Heart right ventricle (tissue), 16 donors: ENCODE data around the gene AGPAT4. TPM values are rescaled to one million over a fixed set of nuclear protein-coding genes. Genes with fewer than 3 reads are reported as not detected.

Source experiments
- ATAC-seq, 8 donors: fragments of 200-7000 bp; cut with Tn5 transposase; one replicate each; pipeline ENCODE4 v1.9.1; 2020; ENCODE audit warnings: mild to moderate bottlenecking in 8 of 8, moderate library complexity in 8 of 8, moderate number of reproducible peaks in 1 of 8
- DNase-seq, 2 donors: peaks; one replicate each; pipeline ENCODE4 v3.0.0-alpha.2; 2020
- H3K27ac ChIP-seq, 10 donors: fragments of 200-600 bp; sonication (generic) in 2 of 10; one replicate each; pipeline versions ENCODE4 v1.5.0 to v1.8.0; 2020 to 2022; ENCODE audit warnings: mild to moderate bottlenecking in 3 of 10
- H3K27me3 ChIP-seq, 7 donors: fragments of 200-600 bp; one replicate each; pipeline ENCODE4 v1.8.0; 2021 to 2022; ENCODE audit warnings: mild to moderate bottlenecking in 2 of 7
- H3K36me3 ChIP-seq, 9 donors: fragments of 200-600 bp; sonication (generic) in 1 of 9; one replicate each; pipeline versions ENCODE4 v1.5.0 to v1.8.0; 2020 to 2022; ENCODE audit warnings: mild to moderate bottlenecking in 2 of 9
- H3K4me1 ChIP-seq, 9 donors: fragments of 200-600 bp; sonication (generic) in 1 of 9; one replicate each; pipeline versions ENCODE4 v1.5.0 to v1.8.0; 2020 to 2022; ENCODE audit warnings: mild to moderate bottlenecking in 4 of 9
- H3K4me3 ChIP-seq, 10 donors: fragments of 200-600 bp; sonication (generic) in 2 of 10; one replicate each; pipeline versions ENCODE4 v1.5.0 to v1.8.0; 2020 to 2022; ENCODE audit warnings: mild to moderate bottlenecking in 7 of 10, moderate library complexity in 2 of 10
- H3K9me3 ChIP-seq, 11 donors: fragments of 200-600 bp in 10 of 11; sonication (generic) in 2 of 11; one replicate each; pipeline versions ENCODE4 v1.5.0 to v1.8.0; 2013 to 2022; ENCODE audit warnings: mild to moderate bottlenecking in 2 of 11, control low read depth in 1 of 11, moderate library complexity in 1 of 11
- CTCF ChIP-seq, 9 donors: fragments of 200-600 bp; sonication (generic) in 2 of 9; IDR thresholded peaks; one replicate each; pipeline versions ENCODE4 v1.5.0 to v1.8.0; 2021 to 2022; ENCODE audit warnings: antibody characterized with exemption in 9 of 9, mild to moderate bottlenecking in 5 of 9, moderate library complexity in 1 of 9
- WGBS, 2 donors: extraction: QIAGEN DNeasy Blood & Tissue Kit; methylation state at CpG; one replicate each; pipeline ENCODE4 v1.1.7; 2013; ENCODE audit warnings: inconsistent platforms in 1 of 2; 5-methylcytosine and 5-hydroxymethylcytosine counted together
- intact Hi-C, 10 donors: fragments of 100-400 bp; cut with DNase I; formaldehyde crosslinking; loops; one replicate each; pipeline versions ENCODE4 v1.11.1 to v1.14.2; 2022
- polyA plus RNA-seq, 2 donors: library from polyadenylated mRNA; stranded (reverse); fragments of 200-250 nt; gene quantifications; one replicate each; pipeline ENCODE4 v1.2.3, GENCODE V29; 2013
- total RNA-seq, 10 donors: library from RNA; stranded (reverse); fragmentation: NEBNext Ultra II Directional in 3 of 10; extraction: Animal tissue kit (Norgen Biotek cat#: 25700) in 3 of 10; gene quantifications; one replicate each; pipeline versions ENCODE4 v1.2.1 to v1.2.4, GENCODE V29; 2021 to 2023
- donor health status: Arrhythmogenic right ventricular cardiomyopathy.
- donor health status: ischemic (EF 13 %, LVEDD 7.1; RV severe dilation, severe dysfunction).
- donor health status: healthy with polysubstance abuse.
- donor health status: DM: no; HTN: yes; CAD: no.
- donor health status: DM: no; HTN: no; CAD: no.
- donor health status: ischemic (EF 25% LVEDD 6.9; RV normal size, moderate dysfunction).
- donor health status: ischemic (EF 25% LVEDD 5.7; RV mildly dilated, moderate dysfunction).
- donor health status: healthy.
- donor health status: DM: yes; HTN: yes; CAD: no.
- donor health status: Ischemic cardiomyopathy.
- donor health status: ischemic (EF 35%, LVEDD 5.7; RV mildly dilated, moderate dysfunction).
- donor health status: nonischemic (EF 11% LVEDD 7.7; RV severe dilation, severe dysfunction).
- donor health status: DM: yes; HTN: yes; CAD: no.
- donor health status: PGD.
- donor health status: ischemic (EF 29% LVEDD 5.4; RV normal size, mild dysfunction).
- donor health status: nonischemic (EF 23%, LVEDD 6.1; RV moderate dilation, normal function).

Gene AGPAT4
- total and polyA plus RNA-seq, 12 donors, result 1.2 to 3.8 (median 1.6) TPM

DNA sequence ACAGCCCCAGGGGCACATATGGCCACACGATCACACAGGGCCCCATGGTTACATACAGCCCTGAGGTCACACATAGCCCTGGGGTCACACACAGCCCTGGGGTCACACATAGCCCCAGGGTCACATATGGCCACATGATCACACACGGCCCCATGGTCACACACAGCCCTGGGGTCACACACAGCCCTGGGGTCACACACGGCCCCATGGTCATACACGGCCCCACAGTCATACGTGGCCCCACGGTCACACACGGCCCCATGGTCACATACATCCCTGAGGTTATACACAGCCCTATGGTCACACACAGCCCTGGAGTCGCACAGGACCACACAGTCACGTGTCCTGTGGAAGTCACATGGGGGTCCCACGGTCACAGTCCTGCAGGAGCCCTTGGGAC, 120.1 kb downstream of the AGPAT4 start:
- Histone ChIP-seq H3K36me3 (peaks cover 0 to 40% (median 0%) of the 10 kb centered on the region in 9 donors), H3K27ac (no peak overlapping the region), H3K9me3 (peaks cover 0 to 16% (median 0%) of the 10 kb centered on the region in 11 donors), H3K4me3 (no peak overlapping the region), H3K27me3 (no peaks in the 10 kb centered on the region), H3K4me1 (peaks cover 0 to 6% (median 0%) of the 10 kb centered on the region in 9 donors)
- DNase-seq (no peak), ATAC-seq (peak in 3 of 8 donors; percentile 21 to 50 (median 23))
- WGBS, 2 donors, result 95 to 96% methylated on average over 10 of the region's 10 CpGs
- intact Hi-C loops, result loop anchor here in 8 of 10 donors (5.0 to 10.0 kb wide), 2 partner anchors 219 to 221 kb away; no protein-coding TSS in a partner anchor
- no peak for TF ChIP-seq CTCF (IDR thresholded peaks at IDR 0.05)

- TF ChIP-seq CTCF (IDR thresholded peaks at IDR 0.05), result peak in 8 of 9 donors; percentile 10 to 58 (median 46)
- Histone ChIP-seq H3K27me3 (no peaks in the 10 kb centered on the region), H3K4me3 (no peak overlapping the region), H3K9me3 (peaks cover 0 to 16% (median 0%) of the 10 kb centered on the region in 11 donors), H3K27ac (no peak overlapping the region), H3K36me3 (peaks cover 0 to 45% (median 0%) of the 10 kb centered on the region in 9 donors), H3K4me1 (peaks cover 0 to 6% (median 0%) of the 10 kb centered on the region in 9 donors)
- intact Hi-C loops, result loop anchor here in 8 of 10 donors (5.0 to 10.0 kb wide), 2 partner anchors 219 to 222 kb away; no protein-coding TSS in a partner anchor
- WGBS, 2 donors, result 93 to 95% methylated on average over 18 of the region's 18 CpGs
- peak in 7 of 8 donors; percentile 20 to 58 (median 44) for ATAC-seq
- no peak for DNase-seq
Measured at GRCh38 chr6:161152907-161153662, 120.8 kb downstream of the AGPAT4 start.

- Histone ChIP-seq H3K4me1 (peaks cover 0 to 6% (median 0%) of the 10 kb centered on the region in 9 donors), H3K27ac (no peak overlapping the region), H3K4me3 (no peak overlapping the region), H3K27me3 (no peaks in the 10 kb centered on the region), H3K9me3 (peaks cover 0 to 10% (median 0%) of the 10 kb centered on the region in 11 donors), H3K36me3 (peaks cover 0 to 45% (median 0%) of the 10 kb centered on the region in 9 donors)
- 85 to 87% methylated on average over 9 of the region's 9 CpGs for WGBS, 2 donors
- DNase-seq, result no peak
- TF ChIP-seq CTCF (IDR thresholded peaks at IDR 0.05), result no peak
- no peak for ATAC-seq
- intact Hi-C loops, result loop anchor here in 8 of 10 donors (5.0 to 10.0 kb wide), 2 partner anchors 220 to 222 kb away; no protein-coding TSS in a partner anchor
Measured at GRCh38 chr6:161152527-161152862, 121.4 kb downstream of the AGPAT4 start.

DNA sequence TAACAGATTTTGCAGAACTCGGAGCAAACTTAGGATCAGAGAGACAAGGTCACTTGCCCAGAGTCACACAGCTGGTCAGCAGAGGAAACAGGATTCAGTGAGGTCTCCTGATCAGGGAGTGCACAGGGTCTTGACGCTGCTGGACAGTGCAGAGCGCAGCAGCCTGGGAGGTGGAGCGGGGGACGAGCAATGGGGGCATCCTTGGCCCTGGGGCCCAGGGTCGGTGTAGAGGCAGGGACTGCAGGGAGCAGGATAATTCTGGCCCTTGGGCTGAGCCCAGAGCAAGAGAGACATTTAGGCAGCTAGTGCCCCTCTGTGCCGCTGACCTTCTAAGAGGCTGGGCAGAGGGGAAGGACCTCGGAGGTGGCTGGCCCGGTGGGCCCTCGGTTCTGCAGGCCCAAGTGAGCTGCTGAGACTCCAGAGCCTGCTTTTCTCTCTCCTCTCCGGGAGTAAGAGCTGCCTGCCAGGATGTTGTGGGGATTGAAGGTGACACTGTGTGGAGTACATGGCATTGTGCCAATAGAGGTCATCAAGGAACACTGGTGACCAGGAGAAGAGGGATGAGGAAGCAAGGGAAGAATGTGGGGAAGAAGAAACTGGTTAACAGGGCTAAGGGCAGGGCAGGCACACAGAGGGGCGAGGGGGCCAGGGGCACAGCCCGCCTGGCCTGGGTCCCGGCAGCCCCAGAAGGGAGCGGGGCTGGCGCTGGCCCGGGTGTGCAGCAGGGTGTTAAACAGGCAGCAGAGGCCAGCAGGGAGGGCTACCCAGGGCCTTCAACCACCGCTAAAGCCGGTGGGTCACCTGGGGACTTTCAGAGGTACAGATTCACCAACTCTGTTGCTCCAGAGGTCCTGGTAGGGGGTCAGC, 122.0 kb downstream of the AGPAT4 start:
- Histone ChIP-seq H3K27ac (no peak overlapping the region), H3K4me1 (peaks cover 0 to 6% (median 0%) of the 10 kb centered on the region in 9 donors), H3K9me3 (peaks cover 0 to 5% (median 0%) of the 10 kb centered on the region in 11 donors), H3K27me3 (no peaks in the 10 kb centered on the region), H3K36me3 (peaks cover 0 to 51% (median 0%) of the 10 kb centered on the region in 9 donors), H3K4me3 (no peak overlapping the region)
- no peak for TF ChIP-seq CTCF (IDR thresholded peaks at IDR 0.05)
- intact Hi-C loops, result loop anchor here in 8 of 10 donors (5.0 to 10.0 kb wide), 2 partner anchors 220 to 223 kb away; no protein-coding TSS in a partner anchor
- ATAC-seq (peak in 6 of 8 donors; percentile 10 to 66 (median 46)), DNase-seq (no peak)
- 84 to 86% methylated on average over 19 of the region's 19 CpGs for WGBS, 2 donors
